Endothelial cell (in vitro differentiated cells): ENCODE results near the gene SIRT2. TPM values are rescaled to one million over a fixed set of nuclear protein-coding genes. Genes with fewer than 3 reads are reported as not detected.

Experiments
- DNase-seq: peaks from one replicate; pipeline ENCODE4 v3.0.0; 2021; ENCODE audit warnings: low spot score
- H3K27ac Mint-ChIP-seq: one replicate; pipeline ENCODE4 v1.8.0; 2021; ENCODE audit warnings: mixed read lengths, inconsistent platforms; ENCODE audit not compliant: unreplicated experiment
- H3K27me3 Mint-ChIP-seq: one replicate; pipeline ENCODE4 v1.8.0; 2021; ENCODE audit warnings: mild to moderate bottlenecking, moderate library complexity, mixed read lengths, inconsistent platforms; ENCODE audit not compliant: unreplicated experiment
- H3K36me3 Mint-ChIP-seq: one replicate; pipeline ENCODE4 v1.8.0; 2021; ENCODE audit warnings: mild to moderate bottlenecking, low read depth, mixed read lengths, inconsistent platforms; ENCODE audit not compliant: unreplicated experiment
- H3K4me1 Mint-ChIP-seq: one replicate; pipeline ENCODE4 v1.8.0; 2021; ENCODE audit warnings: mild to moderate bottlenecking, mixed read lengths, inconsistent platforms; ENCODE audit not compliant: unreplicated experiment
- H3K4me3 Mint-ChIP-seq: one replicate; pipeline ENCODE4 v1.8.0; 2021; ENCODE audit warnings: mild to moderate bottlenecking, mixed read lengths, inconsistent platforms; ENCODE audit not compliant: unreplicated experiment
- H3K9me3 Mint-ChIP-seq: one replicate; pipeline ENCODE4 v1.8.0; 2021; ENCODE audit warnings: mixed read lengths, inconsistent platforms; ENCODE audit not compliant: unreplicated experiment
- total RNA-seq: library from RNA; stranded (reverse); fragmentation: NEBNext Ultra II Directional; extraction: Animal tissue kit (Norgen Biotek cat#: 25700); gene quantifications from one replicate; pipeline ENCODE4 v1.2.1, GENCODE V29; 2021; ENCODE audit not compliant: unreplicated experiment
- TF ChIP-seq, protein P1 (sequence below): fragments of 200-600 bp; sonication (generic); IDR thresholded peaks from one replicate; pipeline ENCODE4 v1.5.0; 2021; ENCODE audit warnings: antibody characterized with exemption; ENCODE audit not compliant: unreplicated experiment

Gene SIRT2
- total RNA-seq, 1 donor from 2014 or later = 45.9 TPM

DNA sequence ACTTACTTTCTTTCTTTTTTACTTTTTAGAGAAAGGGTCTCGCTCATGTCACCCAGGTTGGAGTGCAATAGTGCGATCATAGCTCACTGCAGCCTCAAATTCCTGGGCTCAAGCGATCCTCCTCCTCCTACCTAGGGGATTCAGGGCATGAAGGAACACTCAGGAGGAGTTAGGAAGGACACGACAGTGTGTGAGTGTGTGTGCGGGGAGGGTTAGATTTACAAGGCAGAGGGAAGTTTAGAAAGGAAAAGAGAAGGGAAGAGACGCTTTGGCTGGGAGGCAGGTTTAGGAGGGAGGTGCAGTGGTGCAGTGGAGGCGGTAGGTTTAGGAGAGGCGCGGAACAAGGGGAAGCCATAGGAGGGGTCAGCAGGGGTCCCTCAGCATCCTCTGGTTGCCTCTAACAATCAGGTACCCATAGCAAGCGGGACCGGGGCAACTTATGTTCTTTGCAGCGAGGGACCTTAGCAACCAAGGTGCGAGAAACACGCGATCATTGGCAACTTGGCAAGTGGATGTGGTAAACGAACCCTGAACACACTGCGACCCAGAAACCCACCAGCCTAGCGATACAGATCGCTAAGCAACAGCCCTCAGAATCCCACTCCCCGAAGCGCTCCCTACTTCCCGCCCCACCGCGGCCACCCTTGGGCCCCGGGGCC lies 501 bp downstream of the SIRT2 start:
- Mint-ChIP-seq H3K36me3 (peaks cover 4% of the 10 kb centered on the region), H3K9me3 (no peaks in the 10 kb centered on the region), H3K4me3 (peak overlapping the region; percentile 89), H3K27ac (peak overlapping the region; percentile 71), H3K27me3 (peaks cover 11% of the 10 kb centered on the region), H3K4me1 (peaks cover 11% of the 10 kb centered on the region)
- TF ChIP-seq, protein P1, sequence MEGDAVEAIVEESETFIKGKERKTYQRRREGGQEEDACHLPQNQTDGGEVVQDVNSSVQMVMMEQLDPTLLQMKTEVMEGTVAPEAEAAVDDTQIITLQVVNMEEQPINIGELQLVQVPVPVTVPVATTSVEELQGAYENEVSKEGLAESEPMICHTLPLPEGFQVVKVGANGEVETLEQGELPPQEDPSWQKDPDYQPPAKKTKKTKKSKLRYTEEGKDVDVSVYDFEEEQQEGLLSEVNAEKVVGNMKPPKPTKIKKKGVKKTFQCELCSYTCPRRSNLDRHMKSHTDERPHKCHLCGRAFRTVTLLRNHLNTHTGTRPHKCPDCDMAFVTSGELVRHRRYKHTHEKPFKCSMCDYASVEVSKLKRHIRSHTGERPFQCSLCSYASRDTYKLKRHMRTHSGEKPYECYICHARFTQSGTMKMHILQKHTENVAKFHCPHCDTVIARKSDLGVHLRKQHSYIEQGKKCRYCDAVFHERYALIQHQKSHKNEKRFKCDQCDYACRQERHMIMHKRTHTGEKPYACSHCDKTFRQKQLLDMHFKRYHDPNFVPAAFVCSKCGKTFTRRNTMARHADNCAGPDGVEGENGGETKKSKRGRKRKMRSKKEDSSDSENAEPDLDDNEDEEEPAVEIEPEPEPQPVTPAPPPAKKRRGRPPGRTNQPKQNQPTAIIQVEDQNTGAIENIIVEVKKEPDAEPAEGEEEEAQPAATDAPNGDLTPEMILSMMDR = no peak
- DNase-seq = no peak

DNA sequence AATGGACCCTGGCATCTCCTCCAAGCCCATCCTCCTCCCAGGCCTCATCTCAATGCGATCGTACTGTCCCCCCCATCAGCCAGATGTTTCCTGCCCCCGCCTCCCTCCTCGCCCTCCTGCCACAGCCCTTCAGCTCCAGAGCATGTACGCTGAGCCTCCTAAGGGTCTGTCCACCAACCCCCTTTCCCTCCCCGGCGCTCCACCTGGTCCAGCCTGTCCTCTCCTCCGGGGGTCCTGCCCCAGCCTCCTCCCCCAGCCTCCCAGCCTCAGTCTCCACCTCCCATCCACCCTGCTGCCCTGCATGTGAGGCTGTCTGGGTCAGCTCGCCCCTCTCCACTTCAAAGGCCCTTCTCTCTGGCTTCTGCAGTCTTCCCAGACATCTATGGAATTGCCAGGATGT lies 4.5 kb downstream of the SIRT2 start:
- Mint-ChIP-seq H3K27me3 (peaks cover 10% of the 10 kb centered on the region), H3K4me1 (peaks cover 8% of the 10 kb centered on the region), H3K27ac (peak overlapping the region; percentile 72), H3K4me3 (no peak overlapping the region), H3K36me3 (peaks cover 11% of the 10 kb centered on the region), H3K9me3 (no peaks in the 10 kb centered on the region)
- no peak for DNase-seq
- TF ChIP-seq, protein P1 = no peak

DNA sequence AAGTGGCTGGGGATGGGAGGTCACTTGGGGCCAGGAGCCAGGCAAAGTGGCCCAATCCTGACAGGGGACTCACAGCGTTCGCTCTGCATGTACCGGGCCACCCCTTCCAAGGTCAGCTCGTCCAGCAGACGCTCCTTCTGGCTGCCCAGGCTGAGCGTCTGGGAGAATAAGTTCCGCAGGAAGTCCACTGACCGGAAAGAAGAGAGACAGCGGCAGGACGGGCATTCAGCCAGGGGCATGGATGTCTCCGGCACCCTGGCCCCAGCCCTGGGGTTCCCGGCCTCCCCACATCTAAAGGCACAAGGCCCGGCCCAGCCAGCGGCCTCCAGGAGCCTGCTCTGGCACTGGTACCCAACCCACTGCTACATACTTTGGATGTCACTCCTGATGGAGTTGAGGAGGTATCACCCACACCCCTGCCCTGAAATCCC lies 6.1 kb downstream of the SIRT2 start:
- Mint-ChIP-seq H3K27me3 (peaks cover 8% of the 10 kb centered on the region), H3K4me1 (peaks cover under 1% of the 10 kb centered on the region), H3K9me3 (no peaks in the 10 kb centered on the region), H3K36me3 (peaks cover 11% of the 10 kb centered on the region), H3K27ac (no peak overlapping the region), H3K4me3 (no peak overlapping the region)
- DNase-seq = no peak
- TF ChIP-seq, protein P1 = no peak

DNA sequence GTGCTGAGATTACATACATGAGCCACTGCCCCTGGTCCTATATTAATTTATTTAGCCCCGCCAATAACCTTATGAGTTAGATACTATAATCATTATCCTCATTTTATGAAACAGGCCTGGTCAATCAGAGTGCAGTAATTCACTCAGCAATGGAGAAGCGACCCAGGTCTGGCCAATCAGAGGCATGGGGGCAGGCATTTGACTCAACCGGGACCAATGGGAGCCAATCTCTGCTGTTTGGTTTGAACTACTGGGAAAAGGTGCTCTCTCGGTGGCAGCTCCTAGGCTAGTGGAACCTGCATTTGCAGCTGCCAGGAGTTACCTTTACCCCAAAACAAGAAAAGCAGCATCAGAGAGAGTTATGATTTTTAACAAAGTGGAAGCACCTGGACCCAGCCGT lies 6.6 kb downstream of the SIRT2 start:
- TF ChIP-seq, protein P1 = no peak
- H3K4me1 Mint-ChIP-seq = no peaks in the 10 kb centered on the region
- DNase-seq = no peak
- peak overlapping the region; percentile 57 for H3K4me3 Mint-ChIP-seq
- H3K27ac Mint-ChIP-seq = no peak overlapping the region
- peaks cover 3% of the 10 kb centered on the region for H3K27me3 Mint-ChIP-seq
- no peaks in the 10 kb centered on the region for H3K9me3 Mint-ChIP-seq
- peaks cover 11% of the 10 kb centered on the region for H3K36me3 Mint-ChIP-seq

DNA sequence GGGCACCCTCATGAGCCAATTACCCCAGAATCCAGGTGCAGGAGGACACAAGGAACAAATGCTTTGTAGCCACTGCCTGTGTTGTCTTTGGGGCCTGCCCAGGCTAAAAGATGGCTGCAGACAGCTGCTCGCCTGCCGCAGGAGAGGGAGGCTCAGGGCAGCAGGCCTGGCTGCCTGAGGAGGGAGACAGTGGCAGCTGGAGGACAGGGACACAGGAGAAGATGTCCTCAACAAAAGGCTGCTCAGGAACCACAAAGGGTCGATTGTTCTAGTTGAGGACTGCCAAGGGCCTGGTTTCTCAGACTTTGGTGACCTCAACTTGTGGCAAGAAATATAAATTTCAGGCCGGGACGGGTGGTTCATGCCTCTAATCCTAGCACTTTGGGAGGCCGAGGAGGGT lies 7.6 kb downstream of the SIRT2 start:
- Mint-ChIP-seq H3K27ac (no peak overlapping the region), H3K27me3 (peaks cover 3% of the 10 kb centered on the region), H3K9me3 (no peaks in the 10 kb centered on the region), H3K36me3 (peaks cover 11% of the 10 kb centered on the region), H3K4me3 (no peak overlapping the region), H3K4me1 (no peaks in the 10 kb centered on the region)
- DNase-seq = no peak
- TF ChIP-seq, protein P1 = no peak
